ENCODE measurements around the gene ZNF701. TPM values are rescaled to one million over a fixed set of nuclear protein-coding genes. Genes with fewer than 3 reads are reported as not detected.
"Not testable (repeated sequence)": the region's sequence is repeated elsewhere in the genome, so short reads cannot be mapped to it uniquely, and the experiment has no call there.

ZNF701 gene
- total RNA-seq, 1 experiment from 2014 or later: not detected

GRCh38 chr19:52590728-52591127 is 20.6 kb downstream of the ZNF701 start:
- H3K36me3 Mint-ChIP-seq (ENCODE audit: insufficient read depth, unreplicated experiment): peaks cover 4% of the 10 kb centered on the region
- BruUV-seq (replicated peaks): no TSS peak
- no peaks in the 10 kb centered on the region for H3K27me3 Mint-ChIP-seq (ENCODE audit: unreplicated experiment)
- no peaks in the 10 kb centered on the region for H3K4me1 Mint-ChIP-seq (ENCODE audit: low read depth, unreplicated experiment)
- CTCF ChIA-PET: no interaction called here
- peaks cover 7% of the 10 kb centered on the region for H3K9me3 Mint-ChIP-seq (ENCODE audit: low read depth, unreplicated experiment)
- no peak overlapping the region for H3K4me3 Mint-ChIP-seq (ENCODE audit: low read depth, unreplicated experiment)
- no peak overlapping the region for H3K27ac Mint-ChIP-seq (ENCODE audit: unreplicated experiment)
- intact Hi-C loops (cut with micrococcal nuclease; ENCODE audit: unreplicated experiment): no loop called here
- TF ChIP-seq CTCF (IDR thresholded peaks at IDR 0.05; ENCODE audit: unreplicated experiment): no peak
- DNase-seq: no peak

- Mint-ChIP-seq H3K9me3 (ENCODE audit: low read depth, unreplicated experiment) (peaks cover 11% of the 10 kb centered on the region), H3K27me3 (ENCODE audit: unreplicated experiment) (no peaks in the 10 kb centered on the region), H3K27ac (ENCODE audit: unreplicated experiment) (no peak overlapping the region), H3K4me3 (ENCODE audit: low read depth, unreplicated experiment) (no peak overlapping the region), H3K4me1 (ENCODE audit: low read depth, unreplicated experiment) (no peaks in the 10 kb centered on the region), H3K36me3 (ENCODE audit: insufficient read depth, unreplicated experiment) (peaks cover 4% of the 10 kb centered on the region)
- CTCF ChIA-PET: no interaction called here
- no peak for TF ChIP-seq CTCF (IDR thresholded peaks at IDR 0.05; ENCODE audit: unreplicated experiment)
- BruUV-seq (replicated peaks): no TSS peak
- intact Hi-C loops (cut with micrococcal nuclease; ENCODE audit: unreplicated experiment): no loop called here
- DNase-seq: no peak
Measured at GRCh38 chr19:52592301-52592700, 22.2 kb downstream of the ZNF701 start.

- DNase-seq; CTCF ChIA-PET; H3K27me3 Mint-ChIP-seq (ENCODE audit: unreplicated experiment); BruUV-seq (replicated peaks); intact Hi-C loops (cut with micrococcal nuclease; ENCODE audit: unreplicated experiment); H3K36me3 Mint-ChIP-seq (ENCODE audit: insufficient read depth, unreplicated experiment); H3K4me3 Mint-ChIP-seq (ENCODE audit: low read depth, unreplicated experiment); H3K27ac Mint-ChIP-seq (ENCODE audit: unreplicated experiment); H3K4me1 Mint-ChIP-seq (ENCODE audit: low read depth, unreplicated experiment): not testable (repeated sequence)
- H3K9me3 Mint-ChIP-seq (ENCODE audit: low read depth, unreplicated experiment): peaks cover 12% of the 10 kb centered on the region
Measured at GRCh38 chr19:52593441-52593840, 23.4 kb downstream of the ZNF701 start.

- intact Hi-C loops (cut with micrococcal nuclease; ENCODE audit: unreplicated experiment): no loop called here
Measured at GRCh38 chr19:52599241-52599640, 29.2 kb downstream of the ZNF701 start.

More at GRCh38 chr19:52599241-52599640, 29.2 kb downstream of the ZNF701 start:
- no TSS peak for BruUV-seq (replicated peaks)
- Mint-ChIP-seq H3K4me3 (ENCODE audit: low read depth, unreplicated experiment) (no peak overlapping the region), H3K4me1 (ENCODE audit: low read depth, unreplicated experiment) (no peaks in the 10 kb centered on the region), H3K27me3 (ENCODE audit: unreplicated experiment) (no peaks in the 10 kb centered on the region), H3K36me3 (ENCODE audit: insufficient read depth, unreplicated experiment) (no peaks in the 10 kb centered on the region), H3K27ac (ENCODE audit: unreplicated experiment) (no peak overlapping the region), H3K9me3 (ENCODE audit: low read depth, unreplicated experiment) (peaks cover 22% of the 10 kb centered on the region)
- no peak for DNase-seq
- TF ChIP-seq CTCF (IDR thresholded peaks at IDR 0.05; ENCODE audit: unreplicated experiment): no peak
- CTCF ChIA-PET: interaction anchor here (0.6 kb wide), 1 partner anchor 207 kb away, joined by 3 read pairs; no protein-coding TSS in a partner anchor

Data from Calu3 (cell line).